Coronary artery (tissue), 2 donors: Measurements from ENCODE around the gene JAK3.

Experiments
- DNase-seq: peaks from one replicate; pipeline ENCODE4 v3.0.0-alpha.2; 2017; ENCODE audit warnings: low spot score
- H3K27ac ChIP-seq, 2 donors: fragments of 200-600 bp; sonication (generic); one replicate each; pipeline ENCODE4 v1.5.1; 2016 to 2019
- H3K4me3 ChIP-seq: fragments of 200-600 bp; sonication (generic); 2 replicates; pipeline ENCODE4 v1.5.1; 2016; ENCODE audit warnings: mild to moderate bottlenecking, moderate library complexity
- TF ChIP-seq, protein P1 (sequence below): fragments of 200-600 bp; sonication (generic); IDR thresholded peaks from one replicate; pipeline ENCODE4 v1.5.1; 2019; ENCODE audit warnings: antibody characterized with exemption

JAK3 gene

DNA sequence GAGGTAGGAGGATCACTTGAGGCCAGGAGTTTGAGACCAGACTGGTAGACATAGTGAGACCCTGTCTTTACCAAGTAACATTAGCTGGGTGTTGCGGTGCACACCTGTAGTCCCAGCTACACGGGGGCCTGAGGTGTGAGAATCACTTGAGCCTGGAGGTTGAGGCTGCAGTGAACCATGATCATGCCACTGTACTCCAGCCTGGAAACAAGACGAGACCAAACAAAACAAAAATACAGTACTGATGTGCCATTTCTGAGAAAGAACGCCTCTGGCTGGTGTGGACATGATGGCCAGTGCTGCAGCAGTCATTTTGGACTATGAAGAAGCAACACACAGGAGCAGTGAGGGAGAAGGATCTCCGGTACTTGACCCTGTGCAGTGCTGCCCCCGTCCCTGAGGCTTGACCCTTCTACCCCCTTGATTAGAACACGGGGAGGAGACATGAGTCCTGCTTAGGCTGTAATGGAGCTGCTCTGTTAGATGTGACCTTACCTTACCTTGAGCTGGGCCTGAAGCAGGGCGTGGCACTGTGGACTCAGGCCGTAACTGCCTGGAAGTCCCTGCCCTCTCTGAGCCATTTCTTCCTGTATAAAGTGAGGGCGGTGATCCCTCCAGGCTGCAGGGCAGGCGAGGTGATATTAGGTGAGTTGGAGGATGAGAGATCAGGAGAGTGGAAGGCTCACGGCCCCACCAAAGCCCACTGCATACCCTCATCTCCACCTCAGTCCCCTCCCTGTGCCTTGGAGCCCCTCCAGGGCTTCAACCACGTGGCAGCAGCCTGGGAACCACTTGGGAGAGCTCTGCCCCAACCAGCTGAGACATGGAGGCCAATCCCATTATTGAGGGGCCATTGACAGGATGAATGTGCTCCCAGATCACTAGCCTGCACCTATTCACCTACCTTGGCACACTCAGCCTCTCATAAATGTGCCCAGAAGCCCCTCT, 17.9 kb upstream of the JAK3 start:
- Histone ChIP-seq H3K4me3 (no peak overlapping the region), H3K27ac (no peak overlapping the region)
- TF ChIP-seq, protein P1, sequence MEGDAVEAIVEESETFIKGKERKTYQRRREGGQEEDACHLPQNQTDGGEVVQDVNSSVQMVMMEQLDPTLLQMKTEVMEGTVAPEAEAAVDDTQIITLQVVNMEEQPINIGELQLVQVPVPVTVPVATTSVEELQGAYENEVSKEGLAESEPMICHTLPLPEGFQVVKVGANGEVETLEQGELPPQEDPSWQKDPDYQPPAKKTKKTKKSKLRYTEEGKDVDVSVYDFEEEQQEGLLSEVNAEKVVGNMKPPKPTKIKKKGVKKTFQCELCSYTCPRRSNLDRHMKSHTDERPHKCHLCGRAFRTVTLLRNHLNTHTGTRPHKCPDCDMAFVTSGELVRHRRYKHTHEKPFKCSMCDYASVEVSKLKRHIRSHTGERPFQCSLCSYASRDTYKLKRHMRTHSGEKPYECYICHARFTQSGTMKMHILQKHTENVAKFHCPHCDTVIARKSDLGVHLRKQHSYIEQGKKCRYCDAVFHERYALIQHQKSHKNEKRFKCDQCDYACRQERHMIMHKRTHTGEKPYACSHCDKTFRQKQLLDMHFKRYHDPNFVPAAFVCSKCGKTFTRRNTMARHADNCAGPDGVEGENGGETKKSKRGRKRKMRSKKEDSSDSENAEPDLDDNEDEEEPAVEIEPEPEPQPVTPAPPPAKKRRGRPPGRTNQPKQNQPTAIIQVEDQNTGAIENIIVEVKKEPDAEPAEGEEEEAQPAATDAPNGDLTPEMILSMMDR, result no peak
- DNase-seq, result no peak

DNA sequence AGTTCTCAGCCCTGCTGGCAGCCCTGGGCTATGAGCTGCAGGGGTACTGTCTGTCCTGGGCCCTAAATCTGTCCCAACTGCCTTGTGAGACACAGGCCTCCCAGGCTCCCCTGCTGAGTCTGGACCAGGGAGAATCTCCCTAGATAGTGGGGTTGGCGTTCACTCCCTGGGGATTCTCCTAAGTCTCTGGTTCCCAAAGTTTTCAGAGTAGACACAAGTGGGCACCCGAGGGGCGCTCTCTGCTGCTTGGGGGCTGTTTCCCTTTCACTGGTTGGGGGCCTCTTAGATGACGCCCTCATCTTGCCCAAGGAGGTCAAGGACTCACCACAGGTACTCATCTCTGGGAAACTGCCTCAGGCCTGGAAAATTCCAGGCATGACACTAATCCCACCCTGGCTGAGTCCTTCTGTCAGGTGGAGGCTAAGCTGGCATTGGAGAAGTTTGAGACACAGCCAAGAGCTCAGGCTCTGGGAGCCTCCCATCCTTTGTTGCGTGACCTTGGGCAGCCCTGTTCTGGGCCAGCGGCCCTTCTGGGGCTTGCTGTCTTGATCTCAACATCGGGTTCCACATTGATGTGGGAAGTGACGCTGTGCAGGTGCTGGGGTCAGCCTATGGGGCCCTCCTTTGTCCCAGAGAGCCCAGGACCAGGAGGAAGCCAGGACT, 15.9 kb upstream of the JAK3 start:
- H3K27ac ChIP-seq, result no peak overlapping the region
- TF ChIP-seq, protein P1, result no peak
- no peak for DNase-seq

DNA sequence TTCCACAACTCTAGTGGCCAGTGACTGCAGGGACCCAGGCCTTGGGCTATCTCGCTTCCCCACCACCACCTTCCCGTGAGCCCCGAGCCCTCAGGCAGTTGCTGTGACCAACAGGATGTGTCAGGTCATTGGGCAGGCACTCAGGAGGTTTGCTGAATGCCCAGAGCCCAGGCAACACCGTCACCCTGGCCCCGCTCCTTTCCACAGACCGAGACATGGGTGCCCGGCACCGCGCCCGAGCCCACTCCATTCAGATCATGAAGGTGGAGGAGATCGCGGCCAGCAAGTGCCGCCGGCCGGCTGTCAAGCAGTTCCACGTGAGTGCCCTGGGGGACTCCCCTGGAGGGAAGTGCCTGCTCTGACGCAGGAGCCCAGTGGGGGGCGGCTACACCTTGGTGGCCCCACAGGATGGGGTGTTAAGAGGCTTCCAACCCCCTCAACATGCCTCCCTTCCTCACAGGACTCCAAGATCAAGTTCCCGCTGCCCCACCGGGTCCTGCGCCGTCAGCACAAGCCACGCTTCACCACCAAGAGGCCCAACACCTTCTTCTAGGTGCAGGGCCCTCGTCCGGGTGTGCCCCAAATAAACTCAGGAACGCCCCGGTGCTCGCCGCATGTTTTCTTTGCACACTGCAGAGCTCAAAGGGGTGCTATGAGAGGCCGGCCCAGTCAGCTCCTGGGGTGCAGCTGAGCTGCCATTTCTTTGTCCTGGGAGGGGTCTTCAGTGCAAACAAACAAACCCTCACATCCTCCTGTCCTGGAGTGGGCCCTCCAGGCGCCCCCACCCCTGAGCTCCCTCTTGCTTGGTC, 15.1 kb upstream of the JAK3 start:
- H3K4me3 ChIP-seq, result no peak overlapping the region
- TF ChIP-seq, protein P1, result no peak
- DNase-seq, result no peak
- no peak overlapping the region for H3K27ac ChIP-seq

More for the DNA sequence above, 15.9 kb upstream of the JAK3 start:
- H3K4me3 ChIP-seq, result no peak overlapping the region

DNA sequence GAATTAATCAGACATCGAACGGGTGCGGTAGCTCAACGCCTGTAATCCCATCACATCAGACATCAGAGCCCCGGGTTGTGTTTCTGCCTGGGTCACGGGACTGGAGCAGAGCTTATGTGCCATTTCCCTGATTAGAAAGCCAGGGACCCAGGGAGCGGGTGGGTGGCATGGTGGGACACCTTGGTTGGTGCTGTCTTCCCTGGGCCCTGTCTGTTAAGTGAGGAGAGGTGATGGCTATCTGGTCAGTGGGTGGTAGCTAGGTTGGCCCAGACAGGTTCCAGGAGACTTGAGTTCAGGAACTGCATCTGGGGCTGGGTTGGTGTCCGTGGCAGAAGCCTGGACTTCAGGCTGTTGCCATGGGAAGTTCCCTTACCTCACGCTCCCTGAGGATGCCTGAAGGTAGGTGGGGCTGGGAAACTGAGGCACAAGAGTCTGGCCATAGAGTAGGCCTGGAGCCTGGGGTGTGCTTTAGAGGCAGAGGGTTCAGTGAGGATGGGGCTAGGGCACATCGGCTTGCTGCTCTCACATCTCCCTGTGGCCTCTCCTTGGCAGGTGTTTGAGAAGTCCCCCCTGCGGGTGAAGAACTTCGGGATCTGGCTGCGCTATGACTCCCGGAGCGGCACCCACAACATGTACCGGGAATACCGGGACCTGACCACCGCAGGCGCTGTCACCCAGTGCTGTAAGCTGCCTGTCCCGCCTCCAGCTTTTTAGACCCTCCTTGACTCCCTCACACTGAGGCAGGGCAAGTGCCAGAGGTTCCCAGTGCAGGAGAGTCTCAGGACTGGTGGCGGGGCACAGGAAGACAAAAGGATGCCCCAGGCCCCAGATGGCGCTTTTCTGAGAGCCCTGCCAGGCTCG, 14.0 kb upstream of the JAK3 start:
- TF ChIP-seq, protein P1, result no peak
- H3K27ac ChIP-seq, result no peak overlapping the region
- no peak for DNase-seq

DNA sequence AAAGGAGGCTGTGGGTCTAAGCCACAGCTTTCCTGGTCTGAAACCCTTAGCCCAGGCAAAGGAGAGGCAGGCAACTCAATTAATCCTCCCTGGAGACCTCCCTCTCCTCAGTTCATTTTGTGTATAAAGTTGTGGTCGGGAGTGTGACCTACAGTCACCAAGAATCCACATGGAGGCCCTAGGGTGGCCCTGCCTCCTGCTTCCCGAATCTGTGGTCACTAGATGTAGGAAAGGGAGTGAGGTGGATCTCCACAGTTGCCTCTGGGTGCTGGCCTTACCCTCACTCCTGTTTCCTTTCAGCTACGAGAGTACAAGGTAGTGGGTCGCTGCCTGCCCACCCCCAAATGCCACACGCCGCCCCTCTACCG, 13.2 kb upstream of the JAK3 start:
- TF ChIP-seq, protein P1, result no peak
- no peak for DNase-seq
- H3K4me3 ChIP-seq, result peak overlapping the region; percentile 93
- peak overlapping the region in 1 of 2 donors; percentile 86 for H3K27ac ChIP-seq

More for the DNA sequence above, 14.0 kb upstream of the JAK3 start:
- H3K4me3 ChIP-seq, result peak overlapping the region; percentile 93

DNA sequence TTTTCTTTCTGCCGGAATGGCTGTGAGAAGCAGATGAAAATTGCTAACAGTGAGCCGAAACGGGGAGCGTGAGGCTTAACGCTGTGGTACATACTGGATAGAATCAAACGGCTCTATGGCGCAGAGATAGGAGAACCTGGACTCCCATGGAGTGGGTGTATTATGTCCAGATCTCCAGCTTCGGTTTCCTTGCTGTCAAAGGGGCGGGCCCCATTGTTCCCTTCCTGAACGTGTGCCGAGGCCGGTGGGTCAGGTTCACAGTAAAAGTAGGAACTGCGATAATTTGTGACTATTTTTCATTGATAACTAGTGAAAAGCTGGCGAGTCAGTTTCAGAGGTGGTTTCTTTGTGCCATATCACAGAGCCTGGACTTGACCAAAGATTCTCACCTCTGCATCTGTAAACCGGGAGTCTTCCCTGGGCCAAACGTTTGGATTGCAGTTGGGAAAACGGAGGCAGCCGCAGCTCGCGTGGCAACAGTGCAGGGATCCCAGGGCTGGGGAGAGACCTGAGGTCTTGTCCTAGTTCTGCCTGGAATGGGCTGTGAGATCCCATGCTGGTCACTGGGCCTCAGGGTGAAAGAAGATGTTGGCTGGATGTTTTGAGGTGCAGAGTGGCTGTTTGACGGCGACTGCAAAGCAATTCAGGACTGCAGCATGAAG, 12.7 kb upstream of the JAK3 start:
- Histone ChIP-seq H3K4me3 (peak overlapping the region; percentile 93), H3K27ac (peak overlapping the region; percentile 85 to 86)
- TF ChIP-seq, protein P1, result no peak
- DNase-seq, result no peak
